ENCODE data around the gene SV2B. TPM values are rescaled to one million over a fixed set of nuclear protein-coding genes. Genes with fewer than 3 reads are reported as not detected.

Gene SV2B
- polyA plus RNA-seq, 2 of the 4 experiments (the other 2 are of a cell fraction): 0.05 TPM; not detected in 1

GRCh38 chr15:91298101-91298500 is 198.0 kb downstream of the SV2B start:
- H3K4me1 ChIP-seq: no peaks in the 10 kb centered on the region
- no peak for TF ChIP-seq REST (IDR thresholded peaks at IDR 0.05)
- no peak for TF ChIP-seq CHD2 (IDR thresholded peaks at IDR 0.05; ENCODE audit: low read length, partially characterized antibody)
- no peak for TF ChIP-seq MAFK (IDR thresholded peaks at IDR 0.05; ENCODE audit: partially characterized antibody)
- TF ChIP-seq FOSL2 (IDR thresholded peaks at IDR 0.05): no peak
- TF ChIP-seq FOSL2 (CRISPR knock-in tag; IDR thresholded peaks at IDR 0.05): no peak
- TF ChIP-seq CBX8 (IDR thresholded peaks at IDR 0.05): no peak
- TF ChIP-seq RCOR1 (IDR thresholded peaks at IDR 0.05; ENCODE audit: low read depth, low read length): no peak
- TF ChIP-seq FOSB (CRISPR knock-in tag; IDR thresholded peaks at IDR 0.05): no peak
- no peak for TF ChIP-seq ZNF302 (CRISPR knock-in tag; IDR thresholded peaks at IDR 0.05)
- TF ChIP-seq ATOH8 (CRISPR knock-in tag; IDR thresholded peaks at IDR 0.05; ENCODE audit: low read depth): no peak
- TF ChIP-seq CBX2 (IDR thresholded peaks at IDR 0.05; ENCODE audit: borderline replicate concordance, low read depth): no peak
- no peak for TF ChIP-seq EHF (CRISPR knock-in tag; IDR thresholded peaks at IDR 0.05)
- no peak for TF ChIP-seq HEYL (CRISPR knock-in tag; IDR thresholded peaks at IDR 0.05)
- no peak for TF ChIP-seq SREBF2 (IDR thresholded peaks at IDR 0.05)
- no peak for TF ChIP-seq BCL3 (IDR thresholded peaks at IDR 0.05)
- TF ChIP-seq NFE2L2 (conservative IDR thresholded peaks at IDR 0.05; ENCODE audit: low read length): no peak
- no peak for TF ChIP-seq FOXS1 (CRISPR knock-in tag; IDR thresholded peaks at IDR 0.05)
- no peak overlapping the region for H3K4me3 ChIP-seq
- no peak overlapping the region for H3K27ac ChIP-seq
- ChIA-PET CTCF (interaction anchor here (0.5 to 8.5 kb wide), 10 partner anchors 11 to 793 kb away, joined by 3 to 106 read pairs (median 4); partner anchors contain the start of gene SLCO3A1), POLR2A (no interaction called here)
- FAIRE-seq: no peak
- H3K9me3 ChIP-seq: peaks cover 18% of the 10 kb centered on the region; the same call in 2 of the 3 replicates
- WGBS (ENCODE audit: missing lambda C conversion rate): 14% methylated on average over 6 of the region's 6 CpGs
- no peak for ATAC-seq
- DNase-seq (ENCODE audit: low read depth in 1 of 2, low spot score in 1 of 2): no peak
- H3K4me2 ChIP-seq: no peak overlapping the region

GRCh38 chr15:91302588-91303439 is 202.8 kb downstream of the SV2B start:
- no peak overlapping the region for H3K4me3 ChIP-seq
- TF ChIP-seq CTCF (IDR thresholded peaks at IDR 0.05) (peak; percentile 94), SMC3 (IDR thresholded peaks at IDR 0.05) (peak; percentile 93), RAD21 (conservative IDR thresholded peaks at IDR 0.05 in 1 of 2, IDR thresholded peaks at IDR 0.05 in 1 of 2) (peak; percentile 95 to 96), TFCP2L1 (CRISPR knock-in tag; IDR thresholded peaks at IDR 0.05) (no peak)
- peak overlapping the region; percentile 60 for H3K4me2 ChIP-seq
- CTCF ChIA-PET: interaction anchor here (0.6 to 8.5 kb wide), 69 partner anchors 9 to 983 kb away, joined by 3 to 106 read pairs (median 4); partner anchors contain the start of gene SLCO3A1
- H3K27ac ChIP-seq: no peak overlapping the region
- no peak for FAIRE-seq
- POLR2A ChIA-PET: no interaction called here
- WGBS (ENCODE audit: missing lambda C conversion rate): 17% methylated on average over 11 of the region's 11 CpGs
- peaks cover 1% of the 10 kb centered on the region; the same call in 1 of the 3 replicates for H3K9me3 ChIP-seq
- ATAC-seq: peak; percentile 75 to 95; a peak in 5 of 6 replicates
- peak; percentile 71 to 80 for DNase-seq (ENCODE audit: low read depth in 1 of 2, low spot score in 1 of 2)
- H3K4me1 ChIP-seq: no peaks in the 10 kb centered on the region
